Cardiac muscle cell (in vitro differentiated cells and primary cell): ENCODE data around the gene PRPF6. TPM values are rescaled to one million over a fixed set of nuclear protein-coding genes. Genes with fewer than 3 reads are reported as not detected.
A peak's percentile ranks its signal among the peaks of the same experiment; 100 is the strongest.

Experiments
- DNase-seq, 2 donors: peaks; one replicate each; pipeline versions ENCODE4 v3.0.0 to v3.0.0-alpha.2; 2010 to 2017; ENCODE audit warnings: low read depth in 1 of 2, low spot score in 1 of 2
- H3K27ac ChIP-seq: fragments of 200-600 bp; sonication (generic); 2 replicates; pipeline ENCODE4 v1.5.1; 2016
- H3K27me3 ChIP-seq: fragments of 200-600 bp; sonication (generic); 2 replicates; pipeline ENCODE4 v1.6.0; 2016; ENCODE audit warnings: control low read depth
- H3K36me3 ChIP-seq: fragments of 200-600 bp; sonication (generic); 2 replicates; pipeline ENCODE4 v1.5.1; 2016; ENCODE audit warnings: control low read depth
- H3K4me1 ChIP-seq: fragments of 200-600 bp; sonication (generic); 2 replicates; pipeline ENCODE4 v1.8.1; 2017; ENCODE audit warnings: low read depth, mild to moderate bottlenecking, mixed run types
- H3K4me3 ChIP-seq: fragments of 200-600 bp; sonication (generic); 2 replicates; pipeline ENCODE4 v1.5.1; 2016; ENCODE audit warnings: mild to moderate bottlenecking
- H3K9me3 ChIP-seq: fragments of 200-600 bp; sonication (generic); 2 replicates; pipeline ENCODE4 v1.5.1; 2017; ENCODE audit warnings: low read depth, mild to moderate bottlenecking, control low read depth
- polyA plus RNA-seq: library from polyadenylated mRNA; unstranded; fragments of >200 nt; fragmentation: Nextera tagmentation; extraction: Ambion mirVana; gene quantifications from 2 replicates; pipeline ENCODE4 v1.2.1, GENCODE V29; 2016
- total RNA-seq: library from RNA; depleted of rRNA; stranded (reverse); fragments of >200 nt; gene quantifications from 2 replicates; pipeline ENCODE4 v1.2.3, GENCODE V29; 2016
- TF ChIP-seq, protein P1 (sequence below): IDR thresholded peaks from 2 replicates; pipeline ENCODE4 v1.5.1; 2012; ENCODE audit warnings: low read depth, mild to moderate bottlenecking, low read length

Gene PRPF6
- total and polyA plus RNA-seq, 2 experiments from 2014 or later = 67.6 to 73.5 TPM

- peaks cover 8% of the 10 kb centered on the region for H3K4me1 ChIP-seq
These were observed 55.6 kb downstream of the PRPF6 start for GRCh38 chr20:64036346-64037198.

GRCh38 chr20:64037199-64037497 is 56.2 kb downstream of the PRPF6 start:
- DNase-seq = no peak
- Histone ChIP-seq H3K36me3 (peaks cover 2% of the 10 kb centered on the region), H3K27ac (no peak overlapping the region), H3K4me3 (no peak overlapping the region), H3K4me1 (peaks cover 8% of the 10 kb centered on the region), H3K9me3 (no peaks in the 10 kb centered on the region), H3K27me3 (peaks cover 53% of the 10 kb centered on the region)
- TF ChIP-seq, protein P1, sequence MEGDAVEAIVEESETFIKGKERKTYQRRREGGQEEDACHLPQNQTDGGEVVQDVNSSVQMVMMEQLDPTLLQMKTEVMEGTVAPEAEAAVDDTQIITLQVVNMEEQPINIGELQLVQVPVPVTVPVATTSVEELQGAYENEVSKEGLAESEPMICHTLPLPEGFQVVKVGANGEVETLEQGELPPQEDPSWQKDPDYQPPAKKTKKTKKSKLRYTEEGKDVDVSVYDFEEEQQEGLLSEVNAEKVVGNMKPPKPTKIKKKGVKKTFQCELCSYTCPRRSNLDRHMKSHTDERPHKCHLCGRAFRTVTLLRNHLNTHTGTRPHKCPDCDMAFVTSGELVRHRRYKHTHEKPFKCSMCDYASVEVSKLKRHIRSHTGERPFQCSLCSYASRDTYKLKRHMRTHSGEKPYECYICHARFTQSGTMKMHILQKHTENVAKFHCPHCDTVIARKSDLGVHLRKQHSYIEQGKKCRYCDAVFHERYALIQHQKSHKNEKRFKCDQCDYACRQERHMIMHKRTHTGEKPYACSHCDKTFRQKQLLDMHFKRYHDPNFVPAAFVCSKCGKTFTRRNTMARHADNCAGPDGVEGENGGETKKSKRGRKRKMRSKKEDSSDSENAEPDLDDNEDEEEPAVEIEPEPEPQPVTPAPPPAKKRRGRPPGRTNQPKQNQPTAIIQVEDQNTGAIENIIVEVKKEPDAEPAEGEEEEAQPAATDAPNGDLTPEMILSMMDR = no peak

More at GRCh38 chr20:64036346-64037198, 55.6 kb downstream of the PRPF6 start:
- H3K36me3 ChIP-seq = peaks cover 7% of the 10 kb centered on the region
- H3K9me3 ChIP-seq = no peaks in the 10 kb centered on the region
- H3K4me3 ChIP-seq = no peak overlapping the region
- TF ChIP-seq, protein P1 = no peak
- H3K27me3 ChIP-seq = peaks cover 47% of the 10 kb centered on the region
- DNase-seq = no peak
- no peak overlapping the region for H3K27ac ChIP-seq

GRCh38 chr20:64037498-64038213 is 56.7 kb downstream of the PRPF6 start:
- Histone ChIP-seq H3K27me3 (peaks cover 57% of the 10 kb centered on the region), H3K27ac (no peak overlapping the region), H3K4me1 (peaks cover 8% of the 10 kb centered on the region), H3K36me3 (no peaks in the 10 kb centered on the region), H3K4me3 (no peak overlapping the region), H3K9me3 (no peaks in the 10 kb centered on the region)
- TF ChIP-seq, protein P1 = no peak
- DNase-seq = no peak

- H3K4me1 ChIP-seq = peaks cover 8% of the 10 kb centered on the region
- peak overlapping the region; percentile 25 for H3K4me3 ChIP-seq
- H3K36me3 ChIP-seq = no peaks in the 10 kb centered on the region
- H3K27ac ChIP-seq = no peak overlapping the region
- no peak for DNase-seq
- H3K27me3 ChIP-seq = peaks cover 61% of the 10 kb centered on the region
- TF ChIP-seq, protein P1 = no peak
- H3K9me3 ChIP-seq = no peaks in the 10 kb centered on the region
These were observed 57.3 kb downstream of the PRPF6 start for GRCh38 chr20:64038224-64038564.

DNA sequence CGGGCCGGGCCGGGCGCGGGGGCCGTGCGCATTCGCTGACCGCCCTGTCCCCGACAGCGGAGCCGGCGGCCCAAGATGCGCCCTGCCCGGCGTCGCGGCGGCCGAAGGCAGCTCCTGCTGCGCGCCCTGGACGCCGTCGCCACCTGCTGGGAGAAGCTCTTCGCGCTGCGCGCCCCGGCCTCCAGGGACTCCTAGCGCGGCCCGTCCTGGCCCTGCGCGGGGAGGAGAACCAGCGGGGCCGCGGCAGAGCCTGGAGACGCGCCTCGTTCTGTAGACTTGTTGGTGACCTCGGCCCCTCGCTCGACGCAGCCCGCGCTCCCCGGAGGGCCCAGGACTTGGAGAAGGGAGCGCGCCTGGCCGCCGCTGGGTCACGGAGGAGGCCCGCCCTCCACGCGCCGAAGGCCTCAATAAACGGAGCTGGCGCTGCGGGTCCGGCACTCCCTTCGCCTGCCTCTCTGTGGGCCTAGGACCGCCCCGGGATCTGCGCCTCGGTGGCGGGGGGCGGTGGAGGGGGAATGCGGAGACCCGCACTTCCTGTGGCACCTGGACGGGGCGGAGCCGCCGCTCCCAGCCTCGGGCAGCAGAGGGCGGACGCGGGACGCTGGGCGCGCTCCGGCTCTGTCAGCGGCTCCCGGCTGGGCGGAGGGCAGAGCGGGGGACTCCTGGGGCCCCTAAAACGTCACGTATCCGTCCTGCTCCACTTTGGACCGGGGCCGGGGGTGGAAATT is 57.8 kb downstream of the PRPF6 start:
- peak; percentile 68 to 83 for DNase-seq
- Histone ChIP-seq H3K27me3 (peaks cover 66% of the 10 kb centered on the region), H3K36me3 (no peaks in the 10 kb centered on the region), H3K27ac (no peak overlapping the region), H3K4me1 (peaks cover 8% of the 10 kb centered on the region), H3K4me3 (peak overlapping the region; percentile 25), H3K9me3 (no peaks in the 10 kb centered on the region)
- TF ChIP-seq, protein P1 = peak; percentile 73
